Tongue (tissue), 2 donors: ENCODE results near the gene SLC44A4. TPM values are rescaled to one million over a fixed set of nuclear protein-coding genes. Genes with fewer than 3 reads are reported as not detected.

Source experiments
- DNase-seq: peaks from one replicate; pipeline ENCODE4 v3.0.0-alpha.2; 2015
- total RNA-seq: library from RNA; depleted of rRNA; stranded (reverse); fragments of >200 nt; gene quantifications from one replicate; pipeline ENCODE4 v1.2.3, GENCODE V29; 2014

Gene SLC44A4
- total RNA-seq, 1 donor from 2014 or later = 1.7 TPM

DNA sequence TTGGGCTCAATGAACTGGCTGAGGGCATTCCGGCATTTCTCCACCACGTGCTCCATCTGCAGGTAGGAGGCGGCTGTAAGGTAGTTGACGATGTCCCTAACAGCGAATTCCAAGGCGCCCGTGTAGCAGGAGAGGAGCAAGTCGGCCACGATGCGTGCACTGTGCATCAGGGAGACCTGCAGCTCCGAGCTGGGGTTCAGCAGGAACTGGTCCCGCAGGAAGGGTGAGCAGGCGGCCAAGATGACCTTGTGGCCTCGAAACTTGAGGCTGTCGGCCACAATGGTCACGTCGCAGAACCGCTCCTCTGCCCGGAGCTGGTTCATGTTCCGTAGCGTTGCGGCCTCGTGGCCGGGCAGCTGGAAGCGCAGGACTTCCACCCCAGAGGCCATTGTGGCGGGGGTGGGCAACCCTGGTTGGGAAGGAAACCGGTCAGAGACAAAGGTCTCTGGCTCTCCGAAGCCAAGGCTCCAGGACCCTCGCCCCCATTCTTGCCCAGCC lies 22.2 kb upstream of the SLC44A4 start:
- no peak for DNase-seq

DNA sequence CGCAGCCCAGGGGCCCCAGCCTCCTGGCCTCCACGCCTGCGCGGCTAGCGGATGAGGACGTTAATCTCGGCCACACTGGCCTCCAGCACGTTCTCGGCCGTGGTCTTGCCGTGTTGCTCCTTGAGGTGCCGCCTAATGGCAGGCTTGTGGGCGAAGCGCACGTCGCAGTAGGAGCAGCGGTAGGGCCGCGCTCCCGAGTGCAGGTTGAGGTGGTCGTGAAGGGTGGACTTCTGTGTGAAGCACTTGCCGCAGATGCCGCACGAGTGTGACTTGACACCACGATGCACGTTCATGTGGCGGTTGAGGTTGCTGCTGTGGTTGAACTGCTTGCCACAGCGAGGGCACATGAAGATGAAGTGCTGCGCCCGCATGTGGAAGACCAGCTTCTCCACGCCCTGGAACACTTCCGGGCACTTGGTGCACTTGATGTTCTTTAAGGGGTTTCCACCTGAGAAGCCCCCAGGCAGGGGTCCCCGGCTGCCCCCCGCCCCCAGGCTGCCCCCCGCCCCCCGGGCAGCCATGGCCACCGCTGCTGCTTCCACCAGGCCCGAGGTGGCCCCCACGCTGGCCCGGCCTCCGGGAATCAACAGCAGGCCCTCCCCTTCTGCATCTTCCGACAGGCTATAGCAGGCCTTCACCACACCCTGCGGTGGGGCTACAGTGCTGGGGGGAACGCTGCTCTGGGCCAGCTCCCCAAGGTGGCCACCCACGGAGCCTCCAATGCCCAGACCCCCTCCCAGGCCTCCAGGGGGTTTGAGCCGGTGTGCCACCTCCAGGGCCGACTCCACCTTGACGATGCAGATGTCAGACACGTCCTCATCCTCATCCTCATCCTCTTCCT lies 21.3 kb upstream of the SLC44A4 start:
- no peak for DNase-seq

DNA sequence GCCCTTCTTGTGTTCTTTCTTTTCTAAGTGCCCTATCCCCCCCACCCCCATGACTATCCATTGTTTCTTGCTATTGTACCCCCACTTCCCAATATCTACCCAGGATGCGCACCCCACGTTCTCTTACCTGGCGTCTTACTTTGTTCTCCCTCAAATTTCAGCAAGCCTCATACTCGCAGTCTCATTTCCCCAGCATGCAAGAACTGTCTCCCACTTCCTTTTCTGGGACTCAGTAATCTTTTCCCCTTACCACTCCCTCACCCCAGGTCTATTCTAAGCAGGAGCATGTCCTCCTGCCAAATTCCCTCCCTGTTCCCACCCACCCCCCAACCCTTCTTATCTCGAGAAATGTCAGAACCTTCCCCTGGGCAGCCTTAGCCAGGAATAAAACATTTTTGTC lies 20.4 kb upstream of the SLC44A4 start:
- no peak for DNase-seq

- peak; percentile 71 for DNase-seq
Measured at GRCh38 chr6:31898383-31899011, 19.7 kb upstream of the SLC44A4 start.

DNA sequence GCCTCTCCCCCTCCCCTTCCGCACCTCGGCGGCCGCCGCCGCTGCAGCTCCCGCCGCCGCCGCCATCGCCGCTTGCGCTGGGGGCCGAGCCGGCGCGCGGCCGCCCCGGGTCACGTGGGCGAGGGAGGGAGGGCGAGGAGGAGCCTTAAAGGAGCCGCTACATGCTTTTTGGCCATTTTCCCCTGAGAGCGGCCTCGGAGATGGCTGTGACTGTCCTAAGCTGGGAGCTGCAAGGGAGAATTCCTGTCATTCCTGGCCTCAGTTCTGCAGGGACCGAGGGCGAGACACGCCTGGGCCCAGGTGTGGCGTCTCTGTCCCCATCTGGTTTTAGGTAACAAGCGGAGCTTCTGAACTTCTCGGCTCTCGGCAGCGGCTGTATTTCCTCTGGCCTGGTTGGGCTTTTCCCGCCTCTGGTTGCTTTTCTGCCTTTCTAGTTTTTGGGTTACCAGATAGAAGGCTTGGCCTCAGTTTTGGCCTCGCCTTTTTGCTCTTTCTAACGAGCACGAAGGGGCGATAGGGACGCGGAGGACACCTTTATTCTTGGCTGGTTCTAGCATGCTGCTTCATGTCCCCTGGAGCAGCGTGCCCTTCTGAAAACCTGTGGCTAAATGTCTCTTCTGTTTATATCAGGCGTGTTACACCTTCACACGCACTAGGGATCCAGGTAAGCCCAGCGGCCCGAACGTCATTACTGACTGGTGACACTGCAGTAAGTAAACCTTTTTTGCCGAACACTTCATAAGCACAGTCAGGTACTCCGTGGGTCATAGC lies 19.0 kb upstream of the SLC44A4 start, which contains the start of gene EHMT2:
EHMT2 (minus strand) TSS at position 87 of the 771 bp plus-strand sequence; CDS start at position 66, 21 bp downstream.
- DNase-seq = peak; percentile 93

DNA sequence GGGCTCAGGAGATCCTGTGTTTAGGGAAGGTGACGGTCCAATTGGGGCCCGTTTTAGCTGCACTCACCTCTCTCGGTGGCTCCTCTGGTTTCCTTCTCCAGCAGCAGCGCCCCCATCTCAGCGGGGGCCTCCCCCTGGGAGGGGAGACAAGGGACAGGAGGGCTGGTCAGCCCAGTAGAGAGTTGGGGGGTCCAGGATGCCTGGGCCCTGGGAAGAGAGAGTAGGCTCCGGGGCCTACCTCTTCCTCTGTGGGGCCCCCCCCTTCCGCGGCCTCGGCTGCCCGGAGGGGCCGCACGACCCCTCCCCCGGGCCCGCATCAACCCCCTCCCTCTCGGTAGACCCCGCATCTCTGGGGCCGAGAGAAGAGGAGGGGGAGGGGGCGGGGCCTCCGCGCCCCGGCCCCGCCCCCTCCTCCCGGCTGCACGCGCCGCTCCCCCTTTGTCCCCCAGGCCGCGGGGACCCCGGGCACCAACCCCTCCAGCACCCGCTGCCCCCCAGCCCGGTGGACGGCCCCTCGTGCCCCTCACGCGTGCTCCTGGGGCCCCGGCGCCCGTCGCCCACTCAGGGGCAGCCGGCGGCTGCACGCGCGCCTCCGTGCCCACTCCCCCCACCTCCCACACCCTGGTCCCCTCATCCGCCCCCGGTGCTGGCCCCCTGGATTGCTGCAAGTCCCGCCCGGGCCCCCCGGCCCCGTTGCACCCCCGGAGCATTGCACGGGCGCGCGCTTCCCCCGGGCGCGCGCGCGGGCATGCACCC lies 18.2 kb upstream of the SLC44A4 start:
- DNase-seq = no peak

DNA sequence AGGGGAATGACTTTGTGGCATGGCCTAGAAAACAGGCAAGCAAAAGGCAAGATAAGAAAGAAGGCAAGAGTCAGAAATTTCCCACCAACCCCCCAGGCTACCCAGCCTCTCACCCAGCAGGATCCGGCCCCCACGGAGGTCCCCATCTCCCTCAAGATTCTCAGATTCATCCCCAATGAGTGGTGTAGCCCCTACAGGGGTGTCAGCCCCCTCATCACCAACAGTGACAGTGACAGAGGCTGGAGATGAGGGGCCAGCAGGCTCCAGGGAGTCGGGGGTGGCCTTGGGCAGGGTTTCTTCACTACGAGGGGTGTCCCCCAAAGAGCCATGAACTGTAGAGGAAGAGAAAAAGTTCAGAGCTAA lies 17.7 kb upstream of the SLC44A4 start:
- no peak for DNase-seq

DNA sequence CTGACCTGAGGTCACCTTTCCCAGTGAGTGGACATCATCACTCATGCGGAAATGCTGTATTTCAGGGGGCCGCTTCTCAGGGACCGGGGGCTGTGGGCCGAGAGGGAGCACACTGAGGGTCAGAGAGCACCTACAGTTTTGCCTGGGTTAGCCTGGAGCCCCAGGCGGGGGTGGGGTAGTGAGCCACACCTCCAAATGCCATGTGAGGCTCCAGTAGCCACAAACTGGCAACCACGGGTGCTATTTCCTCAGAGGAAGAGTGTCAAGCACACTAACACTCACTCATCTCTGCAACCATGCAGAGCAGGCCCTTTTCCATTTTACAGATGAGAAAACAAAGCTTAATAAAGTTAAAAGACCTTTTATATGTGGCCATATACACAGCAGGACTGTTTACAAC lies 14.0 kb upstream of the SLC44A4 start:
- DNase-seq = no peak

GRCh38 chr6:31889331-31889972 lies 10.7 kb upstream of the SLC44A4 start:
- DNase-seq = no peak

GRCh38 chr6:31888276-31889258 lies 9.8 kb upstream of the SLC44A4 start:
- DNase-seq = peak; percentile 27

DNA sequence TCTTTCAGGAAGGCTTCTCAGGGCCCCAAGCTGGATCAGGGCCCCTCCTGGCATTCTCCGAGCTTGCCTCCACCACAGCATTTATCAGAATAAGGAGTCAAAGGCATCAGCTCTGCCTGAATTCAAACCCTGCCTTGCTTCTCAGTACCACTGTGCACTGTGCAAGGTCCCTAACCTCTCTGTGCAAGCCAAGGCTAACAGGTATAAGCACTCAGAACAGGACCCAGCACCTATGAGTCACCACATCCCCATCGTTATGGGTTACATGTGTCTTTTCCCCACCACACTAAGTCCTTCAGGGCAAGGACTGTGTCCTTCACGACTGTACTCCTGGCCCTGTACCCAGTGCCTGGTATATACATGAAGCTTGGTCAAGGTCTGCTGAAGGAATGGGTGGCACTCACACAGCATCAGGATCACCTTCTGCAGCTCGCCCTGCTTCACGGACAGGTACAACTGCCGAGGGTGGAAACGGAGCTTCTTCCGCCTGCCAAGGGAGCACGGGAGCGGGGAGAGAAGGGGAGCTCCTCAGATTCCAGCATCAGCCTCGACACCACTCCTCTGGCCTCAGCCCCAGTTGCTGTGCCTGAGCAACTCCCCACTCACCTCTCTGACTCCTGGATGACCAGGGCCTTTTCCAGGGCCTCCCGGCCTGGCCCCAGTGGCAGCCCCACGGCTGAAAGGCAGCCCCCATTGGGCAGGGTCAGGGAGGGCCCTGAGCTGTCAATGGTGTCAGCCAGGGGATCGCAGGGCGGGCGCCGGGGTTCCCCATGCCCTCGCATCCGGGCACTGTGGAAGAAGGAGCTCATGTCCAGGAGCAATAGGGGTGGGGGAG lies 8.6 kb upstream of the SLC44A4 start:
- DNase-seq = no peak

- DNase-seq = no peak
Measured at GRCh38 chr6:31886541-31886991, 7.8 kb upstream of the SLC44A4 start.

DNA sequence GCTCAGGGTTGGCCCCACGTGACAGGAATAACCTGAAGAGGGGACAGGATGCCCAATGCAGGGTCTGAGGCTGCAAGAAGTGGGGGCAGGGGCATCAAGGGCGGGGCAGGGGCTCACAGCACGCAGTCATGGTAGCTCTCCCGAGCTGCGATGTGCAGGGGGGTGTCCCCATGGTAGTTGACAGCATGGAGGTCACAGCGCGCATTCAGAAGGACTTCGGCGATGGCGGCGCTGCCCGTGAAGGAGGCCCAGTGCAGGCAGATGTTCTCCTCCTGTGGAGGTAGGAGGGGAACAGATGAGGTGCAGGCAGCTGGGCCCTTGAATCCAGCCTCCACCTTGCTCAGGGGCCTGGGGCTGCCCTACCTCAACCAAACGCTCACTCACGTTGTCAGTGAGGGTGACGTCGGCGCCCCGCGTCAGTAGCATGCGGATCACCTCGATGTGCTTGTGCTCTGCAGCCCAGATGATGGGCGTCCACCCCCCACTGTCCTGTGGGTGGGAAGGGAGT lies 5.8 kb upstream of the SLC44A4 start:
- DNase-seq = no peak

DNA sequence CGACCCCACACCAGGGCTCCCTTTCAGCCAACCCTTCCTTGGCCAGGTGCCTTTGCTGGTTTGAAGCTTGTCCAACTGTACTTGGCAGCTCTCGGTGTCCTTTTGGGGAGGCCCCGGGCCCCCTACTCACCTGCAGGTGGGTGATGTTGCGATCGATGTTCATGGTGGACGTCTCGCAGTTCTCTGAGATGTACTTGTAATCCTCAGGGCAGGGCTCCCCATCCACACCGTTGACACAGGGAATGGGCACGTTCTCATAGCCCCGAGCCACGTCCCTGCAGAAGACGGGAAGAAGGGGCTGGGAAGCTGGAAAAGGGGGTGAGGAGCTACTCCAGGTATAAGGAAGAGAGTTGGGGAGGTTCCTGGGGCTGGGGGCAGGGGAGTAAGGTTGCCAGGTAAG lies 4.9 kb upstream of the SLC44A4 start:
- no peak for DNase-seq

DNA sequence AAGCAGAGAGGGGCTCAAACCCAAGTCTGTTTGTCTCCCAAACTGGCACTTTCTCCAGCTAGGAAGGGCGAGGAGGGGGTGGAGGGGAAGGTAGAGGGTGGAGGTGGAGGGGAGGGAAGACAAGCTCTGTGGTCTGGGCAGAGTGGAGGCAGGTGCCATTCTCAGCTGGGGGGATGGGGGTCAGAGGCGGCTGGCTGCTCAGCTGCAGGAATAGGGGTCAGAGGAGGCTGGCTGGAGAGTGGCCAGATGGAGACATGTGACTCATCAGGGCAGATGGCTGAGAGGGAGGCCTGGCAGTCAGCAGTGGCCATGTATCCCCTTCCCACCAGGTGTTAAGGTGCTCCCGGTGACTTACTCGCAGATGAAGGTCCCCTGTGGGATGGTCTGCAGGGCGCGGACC lies 3.5 kb upstream of the SLC44A4 start:
- no peak for DNase-seq

- no peak for DNase-seq
Measured at GRCh38 chr6:31881136-31881859, 2.5 kb upstream of the SLC44A4 start.

DNA sequence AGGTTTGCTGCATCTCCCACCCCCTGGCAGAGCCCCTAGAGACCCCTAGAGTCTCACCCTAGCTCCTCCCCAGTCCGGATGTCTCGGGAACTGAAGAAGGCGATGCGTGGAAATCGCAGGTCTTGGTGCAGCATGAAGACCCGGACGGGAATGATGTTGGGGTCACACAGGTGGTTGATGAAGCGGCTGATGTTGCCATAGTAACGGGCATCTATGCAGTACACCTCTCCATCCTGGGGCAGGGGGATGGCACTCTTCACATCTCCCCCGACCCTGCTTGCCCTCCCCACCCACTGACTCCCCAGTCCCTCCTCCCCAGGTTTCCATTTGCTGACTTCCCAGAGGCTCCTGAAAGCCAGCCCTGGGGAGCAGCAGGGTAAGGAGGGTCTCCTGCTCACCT lies 1.8 kb upstream of the SLC44A4 start:
- no peak for DNase-seq

GRCh38 chr6:31879901-31880300 lies 1.1 kb upstream of the SLC44A4 start:
- peak; percentile 16 for DNase-seq
